Fibroblast of mammary gland (primary cell): ENCODE measurements around the gene NCR2.

ENCODE experiments used
- DNase-seq: peaks from one replicate; pipeline ENCODE4 v3.0.0-alpha.2; 2010; ENCODE audit warnings: low read depth
- H3K4me3 ChIP-seq: 2 replicates; pipeline ENCODE4 v1.5.1; 2011; ENCODE audit warnings: low read depth, mild to moderate bottlenecking, low read length, moderate library complexity; ENCODE audit not compliant: control insufficient read depth
- CTCF ChIP-seq: conservative IDR thresholded peaks from 2 replicates; pipeline ENCODE4 v1.5.1; 2011; ENCODE audit warnings: low read depth, low read length, inconsistent platforms; ENCODE audit not compliant: control insufficient read depth, insufficient read depth

NCR2 gene

GRCh38 chr6:41336824-41337223, 1.4 kb downstream of the NCR2 start:
- TF ChIP-seq CTCF: no peak
- no peak overlapping the region for H3K4me3 ChIP-seq
- DNase-seq: no peak

- no peak for DNase-seq
- H3K4me3 ChIP-seq: no peak overlapping the region
- TF ChIP-seq CTCF: no peak
These were observed 2.3 kb downstream of the NCR2 start for GRCh38 chr6:41337709-41338108.

GRCh38 chr6:41338659-41339058, 3.3 kb downstream of the NCR2 start:
- no peak overlapping the region for H3K4me3 ChIP-seq
- DNase-seq: no peak
- TF ChIP-seq CTCF: no peak

- no peak for TF ChIP-seq CTCF
- no peak overlapping the region for H3K4me3 ChIP-seq
- no peak for DNase-seq
These were observed 6.2 kb downstream of the NCR2 start for GRCh38 chr6:41341580-41341979.

GRCh38 chr6:41342241-41342640, 6.8 kb downstream of the NCR2 start:
- no peak overlapping the region for H3K4me3 ChIP-seq
- no peak for TF ChIP-seq CTCF
- DNase-seq: no peak

- H3K4me3 ChIP-seq: no peak overlapping the region
- no peak for DNase-seq
- TF ChIP-seq CTCF: no peak
These were observed 8.3 kb downstream of the NCR2 start for GRCh38 chr6:41343641-41344187.

GRCh38 chr6:41344876-41345275, 9.5 kb downstream of the NCR2 start:
- no peak overlapping the region for H3K4me3 ChIP-seq
- no peak for TF ChIP-seq CTCF
- no peak for DNase-seq
